ENCODE data around the gene ANXA4.
A peak's percentile ranks its signal among the peaks of the same experiment; 100 is the strongest.

The ANXA4 gene

DNA sequence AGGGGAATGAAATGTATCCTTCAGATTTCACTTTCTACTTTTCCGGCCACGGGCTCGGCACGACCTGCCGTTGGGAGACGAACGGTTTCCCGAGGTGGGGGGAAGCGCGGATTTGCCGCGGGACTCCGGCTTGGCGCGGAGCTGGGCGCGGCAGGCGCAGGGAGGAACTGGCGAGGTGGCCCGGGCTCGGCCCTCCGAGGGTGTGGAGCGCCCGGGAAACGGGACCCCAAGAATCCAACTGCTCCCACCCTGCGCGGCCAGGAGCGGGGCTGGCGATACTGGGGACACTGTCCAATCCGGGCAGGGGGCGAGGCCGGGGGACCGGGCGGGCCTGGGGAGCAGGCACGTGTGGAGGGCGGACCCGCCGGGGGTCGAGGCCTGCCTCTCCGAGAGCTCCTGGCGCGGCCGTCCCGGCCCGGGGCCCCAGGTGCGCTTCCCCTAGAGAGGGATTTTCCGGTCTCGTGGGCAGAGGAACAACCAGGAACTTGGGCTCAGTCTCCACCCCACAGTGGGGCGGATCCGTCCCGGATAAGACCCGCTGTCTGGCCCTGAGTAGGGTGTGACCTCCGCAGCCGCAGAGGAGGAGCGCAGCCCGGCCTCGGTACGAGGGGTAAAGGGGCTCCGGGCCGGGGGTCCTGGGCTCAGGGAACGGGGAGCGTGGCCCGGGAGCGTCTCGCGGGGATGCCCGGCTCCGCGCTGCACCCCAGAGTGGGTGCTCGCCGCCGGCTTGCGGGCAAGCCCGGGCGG is at the start of gene ANXA4:
ANXA4 (plus strand) TSS at position 560 of the 747 bp plus-strand sequence. CDS start 39,432 bp downstream, outside the sequence.
- DNase-seq (ENCODE audit: low read depth in 3 of 3, low spot score in 1 of 3) = peak in 2 of 3 donors; percentile 9 to 51

DNA sequence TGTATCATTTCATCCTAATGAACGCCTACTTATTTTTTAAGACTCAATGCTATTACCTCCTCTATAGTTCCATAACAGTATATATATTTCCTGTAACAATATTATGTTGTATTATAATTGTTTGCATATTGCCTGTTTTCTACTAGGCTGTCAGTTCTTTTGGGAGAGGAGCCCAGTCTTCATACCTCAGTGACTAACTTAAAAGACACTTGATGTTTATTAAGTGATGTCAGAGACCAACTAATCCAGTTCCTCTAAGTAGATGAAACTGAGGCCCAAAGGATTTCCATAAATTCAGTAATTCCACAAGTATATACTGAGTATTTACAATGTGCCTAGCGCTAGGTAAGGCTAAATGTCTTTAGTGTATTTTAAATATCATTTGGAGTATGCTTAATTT is 49.5 kb upstream of the ANXA4 start:
- DNase-seq (ENCODE audit: low read depth in 3 of 3, low spot score in 1 of 3) = no peak

DNA sequence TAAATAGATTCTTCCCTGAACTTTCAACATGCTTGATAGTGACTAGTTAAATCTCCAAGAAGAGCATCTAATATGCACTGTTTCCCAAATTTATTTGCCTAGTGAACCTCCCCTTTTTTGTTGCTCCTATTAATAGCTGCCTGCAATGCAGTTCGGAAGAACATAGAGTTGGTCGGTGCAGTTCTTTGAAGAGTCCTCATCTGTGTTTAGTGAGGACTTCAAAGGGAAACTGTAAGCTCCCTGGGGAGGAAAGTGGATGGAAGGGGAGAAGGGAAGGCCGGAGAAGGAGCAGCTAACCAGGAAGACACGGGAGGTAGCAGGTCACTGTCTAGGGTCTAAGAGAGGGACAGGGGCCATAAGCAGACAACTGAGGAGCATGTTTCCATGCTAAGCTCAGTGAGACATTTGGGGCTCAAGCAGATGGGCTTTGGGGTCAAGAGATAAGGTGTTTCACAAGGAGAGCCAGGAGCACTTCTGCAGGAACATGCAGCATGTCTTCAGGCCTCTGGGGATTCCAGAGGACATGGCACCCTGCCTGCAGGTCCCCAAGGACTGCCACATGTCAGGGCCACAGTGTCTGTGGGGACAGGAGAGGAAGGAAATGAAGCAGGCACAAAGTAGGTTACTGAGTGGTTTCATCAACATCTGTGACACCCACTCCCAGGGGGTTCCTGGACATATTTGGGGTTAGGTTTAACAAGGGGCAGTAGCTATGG is 48.7 kb upstream of the ANXA4 start:
- DNase-seq (ENCODE audit: low read depth in 3 of 3, low spot score in 1 of 3) = no peak

DNA sequence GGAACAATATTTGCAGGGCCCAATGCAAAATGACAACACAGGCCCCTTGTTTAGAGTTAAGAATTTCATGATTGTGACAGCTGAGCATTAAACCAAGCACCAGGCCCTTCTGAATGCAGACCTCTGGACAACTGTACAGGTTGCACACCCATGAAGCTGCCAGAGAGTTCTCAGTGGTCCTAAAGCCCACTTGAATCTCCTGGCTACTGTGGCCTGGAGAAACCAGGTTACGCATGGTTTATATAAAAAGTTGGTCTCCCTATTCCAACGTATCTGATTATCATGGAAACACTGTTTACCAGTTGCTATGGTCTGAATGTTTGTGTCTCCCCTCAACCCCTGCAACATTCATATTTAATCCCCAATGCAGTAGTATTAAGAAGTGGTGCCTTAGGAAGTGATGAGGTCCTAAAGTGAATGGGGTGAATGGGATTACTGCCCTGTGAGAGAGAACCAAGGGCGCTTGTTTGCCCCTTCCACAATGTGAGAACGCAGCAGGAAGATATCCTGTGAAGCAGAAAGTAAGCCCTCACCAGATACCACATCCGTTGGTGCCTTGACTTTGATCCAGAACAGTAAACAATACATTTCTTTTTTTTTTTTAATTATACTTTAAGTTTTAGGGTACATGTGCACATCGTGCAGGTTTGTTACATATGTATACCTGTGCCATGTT is 48.0 kb upstream of the ANXA4 start:
- no peak for DNase-seq (ENCODE audit: low read depth in 3 of 3, low spot score in 1 of 3)

DNA sequence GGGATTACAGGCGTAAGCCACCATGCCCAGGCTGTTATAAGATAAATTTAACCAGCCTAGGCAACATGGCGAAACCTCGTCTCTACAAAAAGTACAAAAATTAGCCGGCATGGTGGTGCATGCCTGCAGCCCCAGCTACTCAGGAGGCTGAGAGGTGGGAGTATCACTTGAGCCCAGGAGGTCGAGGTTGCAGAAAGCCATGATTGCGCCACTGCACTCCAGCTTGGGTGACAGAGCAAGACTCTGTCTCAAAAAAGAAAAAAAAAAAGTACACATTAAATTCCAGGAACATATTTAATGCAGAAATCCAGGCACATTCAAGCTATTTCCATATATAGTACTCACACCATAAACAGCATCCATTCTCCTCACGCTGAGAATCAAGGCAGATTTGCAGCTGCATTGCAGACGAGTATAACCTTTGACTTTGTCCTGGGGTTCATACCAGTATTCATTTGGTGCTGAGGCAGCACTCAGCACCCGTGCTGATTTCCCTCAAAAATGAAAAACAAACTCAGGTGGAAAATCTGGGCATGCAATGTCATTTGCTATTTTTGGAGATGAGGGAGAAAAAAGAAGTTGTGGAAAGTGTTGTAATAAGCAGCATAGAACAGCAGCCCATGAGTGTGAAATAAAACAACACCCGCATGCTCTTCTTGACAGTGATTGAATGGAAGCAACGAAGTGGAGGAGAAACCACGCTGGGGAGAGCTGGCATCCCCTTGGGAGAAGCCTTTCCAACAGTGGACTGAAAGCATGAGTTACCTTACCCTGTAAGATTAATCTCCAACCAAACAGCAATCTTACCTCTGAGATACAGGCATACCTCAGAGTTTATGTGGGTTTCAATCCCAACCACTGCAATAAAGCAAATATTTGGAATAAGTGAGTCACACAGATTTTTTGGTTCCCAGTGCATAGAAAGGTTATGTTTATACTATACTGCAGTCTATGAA is 46.8 kb upstream of the ANXA4 start:
- no peak for DNase-seq (ENCODE audit: low read depth in 3 of 3, low spot score in 1 of 3)

DNA sequence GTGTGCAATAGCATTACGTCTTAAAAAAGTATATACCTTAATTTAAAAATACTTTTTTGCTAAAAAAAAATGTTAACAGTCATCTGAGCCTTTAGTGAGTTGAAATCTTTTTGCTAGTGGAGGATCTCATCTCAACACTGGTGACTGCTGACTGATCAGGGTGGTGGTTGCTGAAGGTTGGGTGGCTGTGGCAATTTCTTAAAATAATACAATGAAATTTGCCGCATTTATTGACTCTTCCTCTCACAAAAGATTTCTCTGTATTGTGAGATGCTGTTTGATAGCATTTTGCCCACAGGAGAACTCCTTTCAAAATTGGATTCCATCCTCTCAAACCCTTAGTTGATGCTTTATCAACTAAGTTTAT is 46.1 kb upstream of the ANXA4 start:
- no peak for DNase-seq (ENCODE audit: low read depth in 3 of 3, low spot score in 1 of 3)

DNA sequence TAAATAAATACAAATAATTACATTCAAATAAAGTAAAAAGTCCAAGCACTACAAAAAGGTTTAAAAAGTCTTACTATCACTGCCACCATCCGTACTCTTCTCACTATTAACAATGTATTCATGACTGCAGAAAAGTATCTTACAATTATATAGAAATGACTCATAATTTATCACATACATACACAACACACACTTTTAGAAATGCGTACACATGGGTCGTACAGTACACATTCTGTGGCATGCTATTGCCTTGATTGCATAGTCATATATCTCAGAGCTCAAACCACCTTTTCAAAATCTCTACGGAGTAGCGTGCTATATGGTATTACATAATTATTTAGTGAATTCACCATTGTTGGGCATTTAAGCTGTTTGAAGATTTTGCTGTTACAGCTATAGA is 41.6 kb upstream of the ANXA4 start:
- no peak for DNase-seq (ENCODE audit: low read depth in 3 of 3, low spot score in 1 of 3)

DNA sequence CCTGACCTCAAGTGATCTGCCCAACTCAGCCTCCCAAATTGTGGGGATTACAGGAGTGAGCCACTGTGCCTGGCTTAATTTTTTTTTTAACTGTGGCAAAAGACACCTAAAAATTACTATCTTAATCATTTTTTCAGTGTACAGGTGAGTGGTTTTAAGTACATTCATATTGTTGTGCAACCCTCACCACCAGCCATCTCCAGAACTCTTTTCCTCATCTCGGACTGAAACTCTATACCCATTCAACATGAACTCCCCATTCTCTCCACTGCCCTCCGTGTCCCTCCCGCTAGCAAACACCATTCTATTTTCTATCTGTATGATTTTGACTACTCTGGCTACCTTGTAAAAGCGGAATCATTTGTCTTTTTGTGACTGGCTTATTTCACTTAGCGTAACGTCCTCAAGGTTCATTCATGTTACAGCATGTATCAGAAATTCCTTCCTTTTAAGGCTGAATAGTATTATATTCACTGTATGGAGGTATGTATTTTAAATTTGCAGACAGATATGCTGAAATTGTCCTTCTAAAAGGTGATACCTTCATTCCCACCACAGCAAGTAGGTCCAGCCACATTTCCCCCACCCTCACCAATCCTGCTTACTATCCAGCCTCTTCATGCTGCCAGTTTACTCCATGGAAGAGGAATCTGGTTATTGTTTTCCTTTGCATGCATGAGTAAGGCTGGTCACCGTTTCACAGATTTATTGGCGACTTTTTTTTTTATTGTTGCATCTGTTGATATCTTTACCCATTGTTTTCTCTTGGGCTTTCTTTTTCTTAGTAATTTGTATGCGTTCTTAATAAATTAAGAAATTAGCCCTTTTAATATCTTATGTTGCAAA is 40.6 kb upstream of the ANXA4 start:
- DNase-seq (ENCODE audit: low read depth in 3 of 3, low spot score in 1 of 3) = no peak

DNA sequence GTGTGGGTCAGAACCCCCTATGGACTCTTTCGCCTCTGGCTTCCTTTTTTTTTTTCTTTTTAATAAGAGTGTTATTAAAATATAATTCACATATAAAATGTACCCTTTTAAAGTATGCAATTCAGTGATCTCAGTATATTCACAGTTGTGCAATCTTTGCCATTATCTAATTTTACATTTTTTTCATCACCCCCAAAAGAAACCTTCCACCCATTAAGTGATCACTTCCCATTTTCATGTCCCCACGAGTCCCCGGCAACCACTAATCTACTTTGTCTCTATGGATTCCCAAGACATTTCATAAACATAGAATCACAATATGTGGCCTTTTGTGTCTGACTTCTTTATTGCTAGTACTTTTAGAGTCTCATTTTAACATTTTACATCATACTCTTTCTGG is 38.7 kb upstream of the ANXA4 start:
- DNase-seq (ENCODE audit: low read depth in 3 of 3, low spot score in 1 of 3) = no peak

DNA sequence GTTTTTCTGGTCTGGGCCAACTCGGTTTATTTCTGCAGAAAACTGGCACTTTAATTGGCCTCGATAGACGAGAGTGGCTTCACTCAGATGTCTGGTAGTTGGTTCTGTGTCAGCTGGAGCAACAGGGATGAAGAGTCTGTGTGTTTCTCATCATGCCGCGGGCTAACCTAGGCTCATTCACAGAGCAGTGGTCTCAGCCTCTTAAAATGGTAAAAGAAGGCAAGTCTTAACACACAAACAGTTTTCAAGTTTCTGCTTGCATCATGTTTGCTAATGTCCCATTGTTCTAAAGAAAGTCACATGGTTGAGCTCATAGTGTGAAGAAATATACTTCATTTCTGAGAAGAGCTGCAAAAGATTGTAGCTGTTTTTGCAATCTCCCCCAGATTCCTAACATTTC is 37.5 kb upstream of the ANXA4 start:
- DNase-seq (ENCODE audit: low read depth in 3 of 3, low spot score in 1 of 3) = no peak

DNA sequence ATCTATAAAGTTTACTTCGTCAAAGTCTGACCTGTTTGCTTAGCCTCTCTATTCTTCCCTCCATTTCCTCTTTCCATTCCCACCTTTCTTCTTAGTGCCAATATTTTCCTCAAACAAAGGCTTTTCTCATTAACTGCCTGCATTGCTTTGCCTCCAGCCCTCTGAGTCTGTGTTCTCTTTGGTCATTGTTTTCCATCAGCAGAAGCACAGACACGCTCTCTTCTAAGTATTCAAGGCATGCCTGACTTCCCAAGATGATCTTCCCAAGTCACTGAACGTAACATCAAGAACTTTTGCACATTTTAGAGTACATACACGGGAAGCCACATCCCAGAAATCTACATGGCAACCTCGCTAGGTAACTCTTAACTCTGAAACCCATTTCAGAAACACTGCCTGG is 32.6 kb upstream of the ANXA4 start:
- no peak for DNase-seq (ENCODE audit: low read depth in 3 of 3, low spot score in 1 of 3)

DNA sequence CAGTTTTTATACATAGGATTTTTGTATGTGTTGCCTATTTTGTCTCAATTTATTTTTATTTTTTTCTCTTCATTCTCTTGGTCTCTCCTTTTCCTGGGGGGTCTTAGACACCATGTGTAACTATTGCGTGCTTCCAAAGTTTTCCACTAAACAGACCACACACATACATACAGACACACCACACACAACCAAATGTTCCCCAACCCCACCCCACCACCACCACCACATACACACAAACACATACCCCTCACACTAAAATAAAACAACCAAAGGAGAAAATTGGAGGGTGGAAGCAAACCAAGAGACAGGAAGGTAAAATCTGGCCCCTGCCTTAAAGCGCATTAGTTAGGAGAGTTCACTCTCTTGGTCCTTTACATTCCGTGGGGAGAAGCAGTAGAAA is 30.0 kb upstream of the ANXA4 start:
- DNase-seq (ENCODE audit: low read depth in 3 of 3, low spot score in 1 of 3) = no peak

DNA sequence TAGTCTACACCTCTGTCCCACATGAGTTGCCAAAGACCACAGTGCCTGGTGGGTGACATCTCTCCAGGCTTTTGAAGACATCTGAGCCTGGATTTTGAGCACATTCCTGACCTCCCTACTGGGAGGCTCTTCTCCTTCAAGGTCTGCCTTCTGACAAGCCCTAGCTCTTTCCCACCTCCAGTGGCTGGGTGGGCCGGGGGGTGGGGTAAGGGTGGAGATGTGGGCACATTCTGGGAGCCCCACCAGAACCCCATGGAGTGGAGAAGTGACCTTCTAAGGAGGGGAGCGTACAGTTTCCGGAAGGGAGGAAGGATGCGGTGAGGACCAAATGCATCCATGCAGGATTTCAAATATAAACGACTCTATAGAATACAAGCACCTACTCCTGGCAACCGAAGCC is 27.9 kb upstream of the ANXA4 start:
- no peak for DNase-seq (ENCODE audit: low read depth in 3 of 3, low spot score in 1 of 3)

DNA sequence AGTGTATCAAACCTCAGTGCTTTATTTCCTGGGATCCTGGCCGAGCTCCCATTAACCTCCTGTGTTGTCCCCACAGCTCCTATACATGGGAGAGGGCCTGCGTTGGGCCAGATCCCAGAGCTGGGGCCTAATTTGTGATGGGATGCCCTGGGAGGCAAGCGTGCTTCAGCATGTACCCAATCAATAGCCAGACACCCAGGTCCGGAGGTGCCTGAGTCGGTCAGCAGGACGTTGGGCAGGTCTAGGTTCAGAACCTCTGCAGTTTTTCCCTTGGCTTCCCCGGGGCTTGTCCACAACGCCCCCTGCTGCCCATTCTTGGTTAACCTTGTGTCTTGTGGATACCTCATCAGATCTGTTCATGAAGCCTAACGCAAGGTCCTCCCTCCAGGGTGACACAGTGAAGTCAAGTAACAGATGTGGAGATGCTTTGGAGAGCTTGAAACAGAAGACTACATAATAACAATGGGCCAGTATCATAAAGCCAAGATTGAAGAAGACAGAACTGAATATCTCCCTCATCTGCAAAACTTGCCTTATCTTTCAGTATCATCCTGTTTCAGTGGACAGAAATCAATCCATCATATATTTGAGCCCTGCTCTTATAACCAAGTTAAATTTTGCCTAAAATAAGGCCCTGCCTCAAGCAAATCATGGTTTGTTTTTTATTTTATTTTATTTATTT is 27.3 kb upstream of the ANXA4 start:
- DNase-seq (ENCODE audit: low read depth in 3 of 3, low spot score in 1 of 3) = peak; percentile 72 to 87 (median 75)

DNA sequence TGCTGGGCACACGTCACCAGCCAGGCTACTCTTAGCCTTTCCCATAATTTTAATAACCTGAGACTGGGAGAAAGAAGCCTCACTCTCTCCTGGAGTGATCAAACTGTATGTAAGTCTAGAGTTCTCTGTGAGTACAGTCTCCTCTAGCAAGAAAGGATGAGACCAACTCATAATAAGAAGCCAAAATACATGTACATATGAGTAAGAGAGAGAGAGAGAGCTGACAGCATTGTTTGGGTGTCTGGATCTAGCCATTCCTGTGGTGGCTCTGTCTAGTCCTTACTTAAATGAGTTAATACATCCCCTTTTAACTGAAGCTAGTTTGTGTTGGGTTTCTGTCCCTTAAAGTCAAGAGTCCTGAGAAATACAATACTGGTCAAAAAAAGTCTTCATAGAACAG is 26.0 kb upstream of the ANXA4 start:
- DNase-seq (ENCODE audit: low read depth in 3 of 3, low spot score in 1 of 3) = no peak

DNA sequence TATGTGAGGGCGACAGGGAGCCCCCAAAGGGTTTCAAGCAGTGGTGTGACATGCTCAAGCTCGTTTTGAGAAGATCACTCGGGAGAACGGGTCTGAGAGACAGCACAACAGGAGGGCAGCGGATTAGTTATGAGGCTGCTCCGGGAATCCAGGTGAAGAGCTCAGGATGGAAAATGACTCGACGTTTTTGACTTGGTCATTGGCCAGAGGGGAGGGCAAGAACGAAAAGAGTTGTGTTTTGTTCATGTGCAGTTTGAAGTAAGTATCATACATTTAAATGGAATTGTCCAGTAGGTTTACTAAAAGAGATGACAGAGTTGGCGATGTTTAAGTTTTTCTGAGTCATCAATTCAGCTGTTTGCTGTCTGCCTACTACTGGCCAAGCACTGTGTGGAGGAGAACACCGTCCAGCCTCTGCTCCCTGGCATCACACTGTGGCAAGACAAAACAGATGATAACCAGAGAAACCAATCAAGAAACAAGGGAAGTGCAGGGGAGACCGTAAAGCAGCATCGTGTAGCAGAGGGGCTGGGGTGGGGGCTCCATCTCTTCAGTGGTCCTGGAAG is 25.3 kb upstream of the ANXA4 start:
- DNase-seq (ENCODE audit: low read depth in 3 of 3, low spot score in 1 of 3) = no peak

DNA sequence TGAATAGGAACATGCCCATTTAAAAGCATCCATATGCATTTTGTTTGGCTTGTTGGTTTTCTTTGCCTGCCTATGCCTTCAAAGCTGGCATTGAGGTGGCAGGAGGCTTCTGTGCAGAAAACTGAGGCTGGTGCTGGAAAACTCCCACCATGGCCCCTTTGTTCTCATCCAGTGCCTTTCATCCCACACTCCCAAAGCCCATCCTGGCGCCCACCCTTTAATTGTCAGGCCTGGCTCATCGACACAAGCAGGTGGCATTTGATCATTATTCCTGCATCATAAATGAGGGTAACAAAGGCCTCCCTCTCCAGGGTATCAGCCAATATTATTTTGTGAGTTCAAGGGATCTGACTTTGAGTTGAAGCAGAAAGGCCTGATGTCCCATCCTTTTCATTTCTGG is 24.7 kb upstream of the ANXA4 start:
- DNase-seq (ENCODE audit: low read depth in 3 of 3, low spot score in 1 of 3) = no peak

DNA sequence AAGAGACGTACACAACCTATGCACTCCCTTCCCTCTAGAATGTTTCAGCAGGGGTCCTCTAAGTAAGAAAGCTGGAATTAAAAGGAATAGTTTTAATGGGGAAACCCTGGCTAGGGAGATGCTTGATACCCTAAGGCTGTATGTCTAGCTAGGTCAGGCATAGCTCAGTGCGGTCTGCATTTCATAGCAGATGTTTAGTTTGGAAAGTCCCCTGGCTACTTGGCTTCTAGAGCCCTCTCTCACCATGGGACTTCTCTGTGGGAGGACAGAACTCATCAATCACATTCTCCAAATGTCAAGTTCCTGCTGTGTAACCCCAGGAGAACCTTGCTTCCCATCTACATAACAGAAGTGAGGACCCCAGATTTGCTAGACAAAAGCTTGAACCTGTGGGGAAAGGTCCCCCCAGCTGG is 24.1 kb upstream of the ANXA4 start:
- no peak for DNase-seq (ENCODE audit: low read depth in 3 of 3, low spot score in 1 of 3)

DNA sequence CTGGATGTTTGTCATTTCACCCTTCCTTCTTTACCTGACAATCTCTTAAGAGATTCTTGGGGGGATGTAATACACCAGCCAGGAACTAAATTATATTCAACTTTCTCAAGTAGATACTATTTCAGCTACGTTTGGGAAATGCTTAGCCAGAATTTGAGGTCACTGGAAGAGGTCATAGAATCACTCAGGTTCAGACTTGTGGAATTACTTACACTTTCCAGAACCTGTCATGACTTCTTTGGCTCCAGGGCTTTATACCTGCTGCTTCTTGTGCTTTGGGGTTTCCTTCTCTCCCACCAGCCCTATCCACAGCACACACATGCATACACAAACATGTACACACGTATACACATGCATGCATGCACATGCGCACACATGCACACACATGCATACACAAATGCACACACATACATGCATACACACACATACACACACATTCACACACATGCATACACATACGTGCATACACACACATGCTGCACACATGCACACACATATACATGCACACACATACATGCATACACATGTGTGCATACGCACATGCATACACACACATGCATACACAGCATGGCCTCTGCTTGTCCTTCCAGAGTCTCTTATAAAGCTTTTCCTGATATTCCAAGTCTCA is 23.5 kb upstream of the ANXA4 start:
- DNase-seq (ENCODE audit: low read depth in 3 of 3, low spot score in 1 of 3) = no peak
